PC-9 (cell line): ENCODE data around the gene UBXN4.

ENCODE experiments used
- EZH2 ChIP-seq: fragments of 200-600 bp; sonication (generic); IDR thresholded peaks from 2 replicates; pipeline ENCODE4 v1.8.0; 2017; ENCODE audit warnings: antibody characterized with exemption, low read depth
- TF ChIP-seq, protein P1 (sequence below): fragments of 200-600 bp; sonication (generic); conservative IDR thresholded peaks from 2 replicates; pipeline ENCODE4 v1.6.1; 2017; ENCODE audit warnings: mixed run types, antibody characterized with exemption, mild to moderate bottlenecking, moderate library complexity

DNA sequence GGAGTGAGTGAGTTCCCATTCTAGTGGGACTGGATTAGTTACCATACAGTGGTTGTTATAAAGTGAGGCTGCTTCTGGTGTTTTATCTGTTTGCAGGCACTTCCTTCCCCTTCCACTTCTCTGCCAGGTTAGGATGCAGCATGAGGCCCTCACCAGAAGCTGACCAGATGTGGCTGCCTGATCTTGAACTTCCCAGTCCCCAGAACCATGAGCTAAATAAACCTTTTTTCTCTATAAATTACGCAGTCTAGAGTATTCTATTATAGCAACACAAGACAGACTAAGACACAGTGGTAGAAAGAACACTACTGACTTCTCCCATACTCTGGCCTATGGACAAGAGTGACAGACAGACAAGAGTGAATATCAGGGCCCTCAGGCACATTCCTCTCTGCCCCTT is 81.2 kb downstream of the UBXN4 start:
- TF ChIP-seq, protein P1, sequence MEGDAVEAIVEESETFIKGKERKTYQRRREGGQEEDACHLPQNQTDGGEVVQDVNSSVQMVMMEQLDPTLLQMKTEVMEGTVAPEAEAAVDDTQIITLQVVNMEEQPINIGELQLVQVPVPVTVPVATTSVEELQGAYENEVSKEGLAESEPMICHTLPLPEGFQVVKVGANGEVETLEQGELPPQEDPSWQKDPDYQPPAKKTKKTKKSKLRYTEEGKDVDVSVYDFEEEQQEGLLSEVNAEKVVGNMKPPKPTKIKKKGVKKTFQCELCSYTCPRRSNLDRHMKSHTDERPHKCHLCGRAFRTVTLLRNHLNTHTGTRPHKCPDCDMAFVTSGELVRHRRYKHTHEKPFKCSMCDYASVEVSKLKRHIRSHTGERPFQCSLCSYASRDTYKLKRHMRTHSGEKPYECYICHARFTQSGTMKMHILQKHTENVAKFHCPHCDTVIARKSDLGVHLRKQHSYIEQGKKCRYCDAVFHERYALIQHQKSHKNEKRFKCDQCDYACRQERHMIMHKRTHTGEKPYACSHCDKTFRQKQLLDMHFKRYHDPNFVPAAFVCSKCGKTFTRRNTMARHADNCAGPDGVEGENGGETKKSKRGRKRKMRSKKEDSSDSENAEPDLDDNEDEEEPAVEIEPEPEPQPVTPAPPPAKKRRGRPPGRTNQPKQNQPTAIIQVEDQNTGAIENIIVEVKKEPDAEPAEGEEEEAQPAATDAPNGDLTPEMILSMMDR: no peak
- TF ChIP-seq EZH2: no peak
